Keratinocyte (primary cell): Measurements from ENCODE around the gene TRIM52. TPM values are rescaled to one million over a fixed set of nuclear protein-coding genes. Genes with fewer than 3 reads are reported as not detected.

Experiments used
- DNase-seq: peaks from one replicate; pipeline ENCODE4 v3.0.0-alpha.2; 2011; ENCODE audit warnings: low read depth, missing footprints, low spot score
- FAIRE-seq: peaks from 2 replicates; lab custom pipeline; 2011; peaks lifted over from hg19 to GRCh38; lab: Jason Lieb, UNC
- H2AFZ ChIP-seq: 2 replicates; pipeline ENCODE4 v1.6.0; 2012; ENCODE audit warnings: low read length, control low read depth, inconsistent platforms; ENCODE audit not compliant: control insufficient read depth
- H3K27ac ChIP-seq: 2 replicates; pipeline ENCODE4 v1.5.1; 2011; ENCODE audit warnings: low read length; ENCODE audit not compliant: control insufficient read depth, insufficient read depth
- H3K27me3 ChIP-seq: 3 replicates; pipeline ENCODE4 v1.6.0; 2011; ENCODE audit warnings: low read length; ENCODE audit not compliant: control insufficient read depth, insufficient read depth; ENCODE audit errors: extremely low read depth
- H3K36me3 ChIP-seq, 2 experiments: 2 replicates in 1 of 2; 3 replicates in 1 of 2; pipeline ENCODE4 v1.5.1; 2011; ENCODE audit warnings: low read length in 2 of 2, mild to moderate bottlenecking in 1 of 2; ENCODE audit not compliant: control insufficient read depth in 2 of 2, insufficient read depth in 2 of 2; ENCODE audit errors: extremely low read depth in 1 of 2
- H3K4me1 ChIP-seq: 3 replicates; pipeline ENCODE4 v1.5.1; 2011; ENCODE audit warnings: low read length; ENCODE audit not compliant: control insufficient read depth, insufficient read depth; ENCODE audit errors: extremely low read depth
- H3K4me2 ChIP-seq: 3 replicates; pipeline ENCODE4 v1.6.0; 2011; ENCODE audit warnings: low read depth, low read length; ENCODE audit not compliant: control insufficient read depth, insufficient read depth; ENCODE audit errors: extremely low read depth
- H3K4me3 ChIP-seq, 3 experiments: fragments of 200-600 bp in 1 of 3; sonication (generic) in 1 of 3; 2 replicates in 2 of 3; 3 replicates in 1 of 3; pipeline ENCODE4 v1.5.1; 2011 to 2016; ENCODE audit warnings: low read length in 3 of 3, mild to moderate bottlenecking in 3 of 3, control low read depth in 2 of 3, inconsistent platforms in 1 of 3, low read depth in 1 of 3, mixed read lengths in 1 of 3, mixed run types in 1 of 3, moderate library complexity in 1 of 3; ENCODE audit not compliant: control insufficient read depth in 2 of 3, insufficient read depth in 2 of 3; ENCODE audit errors: extremely low read depth in 1 of 3
- H3K79me2 ChIP-seq: 2 replicates; pipeline ENCODE4 v1.6.0; 2012; ENCODE audit warnings: low read length; ENCODE audit not compliant: control insufficient read depth, insufficient read depth
- H3K9ac ChIP-seq: 3 replicates; pipeline ENCODE4 v1.6.0; 2011; ENCODE audit warnings: low read length; ENCODE audit not compliant: control insufficient read depth, insufficient read depth; ENCODE audit errors: extremely low read depth
- H3K9me1 ChIP-seq: 3 replicates; pipeline ENCODE4 v1.6.0; 2011; ENCODE audit warnings: low read length; ENCODE audit not compliant: control insufficient read depth, insufficient read depth; ENCODE audit errors: extremely low read depth
- H3K9me3 ChIP-seq: 2 replicates; pipeline ENCODE4 v1.5.1; 2012; ENCODE audit warnings: low read depth, low read length; ENCODE audit not compliant: control insufficient read depth
- H4K20me1 ChIP-seq: 3 replicates; pipeline ENCODE4 v1.6.0; 2011; ENCODE audit warnings: low read length; ENCODE audit not compliant: control insufficient read depth, insufficient read depth; ENCODE audit errors: extremely low read depth
- CTCF ChIP-seq, 3 experiments: IDR thresholded peaks in 1 of 3; conservative IDR thresholded peaks in 1 of 3; optimal IDR thresholded peaks in 1 of 3; 2 replicates in 2 of 3; 3 replicates in 1 of 3; pipeline versions ENCODE3 to v1.5.1; 2011; ENCODE audit warnings: low read length in 3 of 3, mild to moderate bottlenecking in 3 of 3, moderate library complexity in 2 of 3, control low read depth in 1 of 3, inconsistent platforms in 1 of 3; ENCODE audit not compliant: insufficient read depth in 2 of 3; ENCODE audit errors: extremely low read depth in 1 of 3
- EZH2 ChIP-seq: IDR thresholded peaks from one replicate; pipeline ENCODE4 v1.6.1; 2012; ENCODE audit warnings: inconsistent platforms, mild to moderate bottlenecking, low read length, moderate library complexity
- dilution Hi-C: fragments of 300-500 bp; cut with MboI; formaldehyde crosslinking; loops from one replicate; pipeline ENCODE4 v1.7.0; 2020; ENCODE audit warnings: low sequenced_read_pairs; ENCODE audit not compliant: extremely low pct_ligation_motif_present
- polyA plus RNA-seq, 5 experiments: library from polyadenylated mRNA; depleted of rRNA in 3 of 5; stranded (reverse) in 3 of 5; stranded (forward) in 1 of 5; unstranded in 1 of 5; fragments of >200 nt; gene quantifications; 1 replicate in 1 of 5; 2 replicates in 3 of 5; 3 replicates in 1 of 5; pipeline versions ENCODE4 v1.2.1 to v1.2.3, GENCODE V29; 2011 to 2012; ENCODE audit warnings: missing spikeins in 2 of 5, low read depth in 1 of 5, low replicate concordance in 1 of 5

TRIM52 gene
- polyA plus RNA-seq, 1 donor (not counting 4 experiments of a cell fraction or from before 2014, with no cell fraction given) = 7.5 TPM

GRCh38 chr5:181220178-181220515, 40.8 kb downstream of the TRIM52 start:
- no peaks in the 10 kb centered on the region for H3K9me3 ChIP-seq
- H3K9me1 ChIP-seq = peaks cover 1% of the 10 kb centered on the region
- H3K9ac ChIP-seq = no peak overlapping the region
- no peaks in the 10 kb centered on the region for H4K20me1 ChIP-seq
- no peak overlapping the region for H3K27ac ChIP-seq
- DNase-seq (no peak), FAIRE-seq (no peak)
- H3K36me3 ChIP-seq = peaks cover 2 to 4% of the 10 kb centered on the region in 2 experiments
- H3K27me3 ChIP-seq = no peaks in the 10 kb centered on the region
- no peak overlapping the region for H2AFZ ChIP-seq
- no peak overlapping the region for H3K4me3 ChIP-seq
- dilution Hi-C loops = no loop called here
- peaks cover 21% of the 10 kb centered on the region for H3K4me1 ChIP-seq
- H3K79me2 ChIP-seq = peaks cover 12% of the 10 kb centered on the region
- H3K4me2 ChIP-seq = no peak overlapping the region
- TF ChIP-seq EZH2 (no peak), CTCF (optimal IDR thresholded peaks at IDR 0.05 in 1 of 3, IDR thresholded peaks at IDR 0.05 in 1 of 3, conservative IDR thresholded peaks at IDR 0.05 in 1 of 3; ENCODE audit: extremely low read depth in 1 of 3, insufficient read depth in 2 of 3, low read length in 3 of 3) (no peak)

DNA sequence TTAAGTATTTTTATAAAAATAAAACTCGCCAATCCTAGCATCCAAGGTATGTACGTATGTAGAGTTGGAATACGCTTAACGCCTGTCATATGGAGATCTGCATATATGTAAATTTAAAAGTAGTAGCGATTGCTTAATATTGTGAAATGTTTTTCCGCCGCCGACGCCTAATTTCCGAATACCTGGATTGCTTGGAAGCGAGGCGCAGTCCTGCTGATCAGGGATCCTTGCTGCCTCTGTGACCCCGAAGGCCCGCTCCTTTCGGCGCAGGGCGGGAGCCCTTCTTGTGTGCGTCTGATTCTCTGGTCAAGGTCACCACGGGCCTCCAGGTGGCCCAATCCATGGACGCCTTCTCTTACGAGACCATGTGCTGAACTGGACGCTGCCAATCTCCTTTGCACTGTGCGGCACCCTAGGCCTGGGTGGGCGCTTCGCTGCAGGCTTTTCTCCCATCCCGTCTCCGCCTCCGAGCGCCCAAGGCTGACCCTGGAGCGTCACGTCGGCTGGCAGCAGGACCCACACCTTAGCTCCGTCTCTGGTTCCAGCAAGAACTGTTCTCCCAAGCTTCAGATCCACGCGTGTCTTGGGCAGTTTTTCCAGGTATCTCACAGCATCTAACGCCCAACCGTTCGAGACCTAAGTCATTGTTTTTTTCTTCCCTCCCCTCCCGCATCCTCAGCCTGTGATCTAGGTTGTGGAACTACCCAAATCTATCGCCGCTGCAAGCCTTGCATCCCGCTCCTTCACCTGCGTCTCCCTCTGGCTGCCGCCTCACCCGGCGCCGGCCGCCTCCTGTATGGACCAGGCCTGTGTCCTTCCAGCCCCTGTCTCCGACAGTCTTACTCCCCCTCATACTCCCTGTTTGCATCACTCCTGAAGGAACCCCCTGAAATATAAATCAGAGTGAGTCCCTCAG, 41.4 kb downstream of the TRIM52 start:
- dilution Hi-C loops = no loop called here
- Histone ChIP-seq H3K36me3 (no peaks in the 10 kb centered on the region), H3K4me3 (no peak overlapping the region), H3K9me3 (no peaks in the 10 kb centered on the region), H3K27me3 (no peaks in the 10 kb centered on the region), H3K4me1 (peaks cover 15% of the 10 kb centered on the region), H4K20me1 (no peaks in the 10 kb centered on the region), H2AFZ (no peak overlapping the region), H3K27ac (no peak overlapping the region), H3K4me2 (no peak overlapping the region), H3K79me2 (peaks cover 8% of the 10 kb centered on the region), H3K9ac (no peak overlapping the region), H3K9me1 (no peaks in the 10 kb centered on the region)
- FAIRE-seq = no peak
- TF ChIP-seq CTCF (optimal IDR thresholded peaks at IDR 0.05 in 1 of 3, IDR thresholded peaks at IDR 0.05 in 1 of 3, conservative IDR thresholded peaks at IDR 0.05 in 1 of 3; ENCODE audit: extremely low read depth in 1 of 3, insufficient read depth in 2 of 3, low read length in 3 of 3) = no peak
- TF ChIP-seq EZH2 = no peak
- DNase-seq = no peak
